ENCODE measurements around the gene TIMM22.
A peak's percentile ranks its signal among the peaks of the same experiment; 100 is the strongest.
"Not testable (repeated sequence)": the region's sequence is repeated elsewhere in the genome, so short reads cannot be mapped to it uniquely, and the experiment has no call there.

The TIMM22 gene

DNA sequence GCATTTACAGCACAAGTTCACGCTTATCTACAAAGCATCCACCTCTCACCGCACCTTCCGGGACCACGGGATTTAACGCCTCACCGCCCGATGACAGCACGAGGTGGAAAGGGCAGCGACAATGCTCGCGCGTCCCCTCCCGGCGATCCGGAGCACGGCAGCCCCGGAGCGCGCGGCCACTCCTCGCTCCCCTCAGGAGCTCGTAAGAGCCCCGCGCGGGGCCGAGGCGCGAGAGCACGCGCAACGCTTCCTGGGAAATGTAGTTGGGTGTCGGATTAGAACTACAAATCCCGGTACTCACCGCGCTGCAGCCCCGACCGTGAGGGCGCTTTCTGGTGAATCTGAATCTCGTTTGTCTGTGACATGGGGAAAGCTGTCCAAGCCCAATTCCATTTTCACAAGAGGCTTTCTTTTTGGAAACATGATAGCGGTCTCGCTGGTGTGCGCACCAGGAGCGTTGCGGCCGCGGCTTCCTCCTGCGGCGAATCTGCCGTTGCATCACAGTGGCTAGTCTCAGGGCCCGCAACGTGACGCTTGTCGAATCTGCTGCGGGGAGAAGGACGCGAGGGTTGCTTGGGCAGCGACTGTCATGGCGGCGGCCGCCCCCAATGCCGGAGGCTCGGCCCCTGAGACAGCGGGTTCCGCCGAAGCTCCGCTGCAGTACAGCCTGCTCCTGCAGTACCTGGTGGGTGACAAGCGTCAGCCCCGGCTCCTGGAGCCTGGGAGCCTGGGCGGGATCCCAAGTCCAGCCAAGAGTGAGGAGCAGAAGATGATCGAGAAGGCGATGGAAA is at the start of gene TIMM22:
Gene TIMM22, plus strand, starts transcription at position 576 of the 791 bp plus-strand sequence. Its CDS starts 14 bp downstream, at position 590.
- DNase-seq, result peak; percentile 94

DNA sequence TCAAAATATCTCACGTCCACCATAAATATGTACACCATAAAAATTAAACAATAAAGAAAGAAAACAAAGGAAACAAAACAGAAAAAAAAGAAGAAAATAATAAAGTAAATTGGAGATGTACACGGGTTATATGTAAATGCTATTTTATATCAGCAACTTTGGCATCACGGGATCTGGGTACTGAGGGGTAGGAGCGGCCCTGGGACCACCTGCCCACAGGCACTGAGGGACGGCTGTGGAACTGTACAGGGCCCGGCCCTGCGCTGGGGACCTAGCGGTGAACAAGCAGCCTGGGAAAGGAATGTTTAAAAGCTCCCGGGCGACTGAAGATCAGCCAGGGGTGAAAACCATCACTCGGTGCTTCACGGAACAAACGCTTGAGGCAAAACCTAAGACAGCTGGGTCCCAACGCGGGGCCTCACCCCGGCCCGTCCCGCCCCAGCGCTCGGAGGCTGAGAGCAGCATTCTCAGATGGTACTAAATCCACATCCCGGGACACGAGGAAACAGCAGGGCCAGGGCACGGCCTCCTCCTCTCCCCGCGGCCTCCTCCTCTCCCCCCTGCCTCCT is 48.6 kb upstream of the TIMM22 start:
- DNase-seq, result no peak

DNA sequence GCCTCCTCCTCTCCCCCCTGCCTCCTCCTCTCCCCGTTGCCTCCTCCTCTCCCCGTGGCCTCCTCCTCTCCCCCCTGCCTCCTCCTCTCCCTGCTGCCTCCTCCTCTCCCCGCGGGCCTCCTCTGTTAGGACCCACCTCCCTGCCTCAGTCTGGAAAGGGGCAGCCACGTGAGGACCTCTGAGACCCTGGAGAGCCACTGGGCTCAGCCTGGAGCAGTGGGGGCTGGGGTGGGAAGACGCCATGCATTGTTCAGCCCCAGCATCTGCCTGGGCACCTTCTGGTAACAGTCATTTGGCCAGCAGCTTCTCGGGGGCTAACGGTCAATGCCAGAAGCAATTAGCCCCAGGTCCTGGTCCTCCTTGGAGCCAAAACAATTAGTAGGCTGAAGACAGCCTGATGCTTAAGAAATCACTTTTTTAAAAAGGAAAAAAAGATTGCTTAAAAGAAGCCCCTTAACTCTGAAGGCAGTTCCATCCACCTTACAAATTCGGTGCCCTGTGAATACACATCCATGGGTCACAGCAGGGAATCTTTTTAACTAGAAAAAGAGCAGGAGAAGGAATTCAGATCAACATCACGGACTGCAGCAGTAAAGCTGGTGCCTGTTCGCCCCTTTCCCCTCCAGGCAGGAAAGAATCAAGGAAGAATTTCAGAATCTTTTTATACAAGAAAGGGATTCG is 47.2 kb upstream of the TIMM22 start:
- DNase-seq, result no peak

DNA sequence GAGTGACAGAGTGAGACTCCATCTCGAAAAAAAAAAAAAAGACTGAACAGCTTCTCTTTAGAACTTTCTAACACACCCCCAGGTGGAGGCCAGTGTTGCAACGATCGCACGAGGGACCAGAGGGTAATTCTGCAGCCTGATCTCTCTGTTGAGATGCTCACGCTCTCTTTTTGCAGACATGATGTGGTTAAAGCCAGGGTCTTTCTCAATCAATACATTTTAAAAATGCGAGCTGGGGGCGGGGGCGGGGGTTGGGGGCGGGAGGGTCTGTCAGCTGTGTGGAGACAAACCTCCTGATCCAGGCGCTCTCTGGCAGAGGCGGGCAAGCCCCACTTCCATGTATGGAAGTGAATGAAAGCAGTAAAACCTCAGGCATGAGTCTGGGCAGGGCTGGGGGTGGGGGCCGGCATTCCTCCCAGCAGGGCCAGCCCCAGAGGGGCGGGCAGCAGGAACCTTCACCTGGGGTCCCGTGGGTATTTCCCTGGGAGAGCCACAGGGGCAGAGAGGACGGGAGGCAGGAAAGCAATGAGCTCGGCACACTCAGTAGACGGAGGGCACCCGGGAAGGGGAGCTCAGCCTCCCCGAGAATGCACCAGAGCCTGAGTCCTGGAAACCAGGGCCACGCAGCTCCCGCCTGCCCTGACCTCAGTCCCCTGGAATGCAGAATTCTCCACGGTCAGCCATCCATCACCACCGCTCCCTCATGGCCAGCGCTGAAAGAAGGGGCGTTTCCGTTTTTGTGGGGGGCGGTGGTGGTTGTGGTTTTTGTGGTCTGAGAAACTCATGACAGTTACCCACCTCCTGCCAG is 45.4 kb upstream of the TIMM22 start:
- no peak for DNase-seq

DNA sequence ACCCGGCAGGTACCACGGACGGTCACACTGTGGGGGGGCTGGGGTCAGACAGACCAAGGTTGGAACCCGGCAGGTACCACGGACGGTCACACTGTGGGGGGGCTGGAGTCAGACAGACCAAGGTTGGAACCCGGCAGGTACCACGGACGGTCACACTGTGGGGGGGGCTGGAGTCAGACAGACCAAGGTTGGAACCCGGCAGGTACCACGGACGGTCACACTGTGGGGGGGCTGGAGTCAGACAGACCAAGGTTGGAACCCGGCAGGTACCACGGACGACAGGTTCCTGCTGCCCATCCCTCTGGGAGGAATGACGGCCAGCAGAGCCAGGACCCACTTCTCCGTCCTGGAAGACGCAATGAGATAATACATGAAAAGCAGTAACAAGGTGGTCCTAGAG is 44.3 kb upstream of the TIMM22 start:
- DNase-seq, result not testable (repeated sequence)

DNA sequence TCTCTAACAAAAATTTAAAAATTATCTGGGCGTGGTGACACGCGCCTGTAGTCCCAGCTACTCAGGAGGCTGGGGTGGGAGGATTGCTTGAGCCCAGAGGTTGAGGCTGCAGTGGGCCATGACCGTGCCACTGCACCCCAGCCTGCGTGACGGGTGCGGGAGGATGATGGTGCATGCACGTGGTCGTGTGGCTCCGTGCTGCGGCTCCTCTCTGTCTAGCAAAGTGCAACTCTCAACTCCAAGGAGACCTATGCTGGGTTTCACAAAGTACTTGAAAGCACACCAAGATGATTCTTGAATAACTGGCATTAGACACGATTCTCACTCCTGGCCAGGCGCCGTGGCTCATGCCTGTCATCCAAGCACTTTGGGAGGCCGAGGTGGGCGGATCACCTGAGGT is 43.2 kb upstream of the TIMM22 start:
- DNase-seq, result no peak

DNA sequence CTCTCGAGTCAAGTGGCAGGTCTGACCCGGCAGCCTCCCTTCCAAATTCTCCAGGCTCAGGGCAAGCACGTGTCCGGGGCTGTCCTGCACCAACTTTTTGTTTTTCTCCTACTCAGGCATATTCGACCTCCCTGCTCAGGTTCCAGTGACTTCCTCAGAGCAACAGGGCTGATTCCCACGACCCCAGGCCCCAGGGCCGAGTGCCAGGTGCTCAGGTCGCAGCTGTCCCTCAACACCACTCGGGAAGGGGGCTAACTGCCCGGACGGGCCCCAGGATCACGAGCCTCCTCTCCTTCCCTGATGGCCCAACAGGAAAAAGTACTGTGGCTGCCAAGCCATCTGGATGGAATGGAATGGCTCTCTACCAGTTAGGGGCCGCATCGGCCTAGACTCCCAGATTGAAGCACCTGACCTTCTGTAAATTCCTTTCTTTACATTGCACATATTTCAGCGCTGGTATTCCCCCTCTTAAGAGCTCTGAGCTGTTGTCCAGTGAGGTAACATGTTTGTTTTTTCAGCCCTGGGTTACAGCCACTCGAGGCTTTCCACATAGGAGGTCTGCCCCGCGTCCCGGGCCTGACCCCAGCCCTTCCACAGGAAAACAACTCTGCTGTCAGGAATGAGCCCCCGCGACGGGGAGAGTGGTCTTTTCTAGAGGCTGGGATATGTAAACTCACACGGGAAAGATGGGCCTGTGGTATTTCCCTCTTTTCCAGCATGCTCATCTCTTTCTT is 42.3 kb upstream of the TIMM22 start:
- no peak for DNase-seq

DNA sequence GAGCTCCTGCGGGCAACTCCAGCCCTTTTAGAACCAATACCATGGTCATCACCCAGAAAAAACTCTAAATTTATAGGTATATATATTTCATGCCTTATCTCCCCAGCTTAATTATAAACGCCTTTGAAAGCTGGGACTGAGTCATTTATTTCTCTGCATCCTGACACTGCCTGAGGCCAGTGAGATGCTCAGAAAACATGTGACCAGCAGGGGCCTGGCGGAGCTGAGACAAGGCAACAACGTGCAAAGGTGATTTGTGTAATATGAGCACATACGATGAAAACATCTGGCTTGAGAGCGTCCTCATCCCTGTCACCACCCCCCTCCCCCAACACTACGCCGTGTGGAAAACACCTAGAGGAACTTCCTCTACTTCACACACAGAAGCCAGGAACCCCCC is 40.0 kb upstream of the TIMM22 start:
- no peak for DNase-seq

DNA sequence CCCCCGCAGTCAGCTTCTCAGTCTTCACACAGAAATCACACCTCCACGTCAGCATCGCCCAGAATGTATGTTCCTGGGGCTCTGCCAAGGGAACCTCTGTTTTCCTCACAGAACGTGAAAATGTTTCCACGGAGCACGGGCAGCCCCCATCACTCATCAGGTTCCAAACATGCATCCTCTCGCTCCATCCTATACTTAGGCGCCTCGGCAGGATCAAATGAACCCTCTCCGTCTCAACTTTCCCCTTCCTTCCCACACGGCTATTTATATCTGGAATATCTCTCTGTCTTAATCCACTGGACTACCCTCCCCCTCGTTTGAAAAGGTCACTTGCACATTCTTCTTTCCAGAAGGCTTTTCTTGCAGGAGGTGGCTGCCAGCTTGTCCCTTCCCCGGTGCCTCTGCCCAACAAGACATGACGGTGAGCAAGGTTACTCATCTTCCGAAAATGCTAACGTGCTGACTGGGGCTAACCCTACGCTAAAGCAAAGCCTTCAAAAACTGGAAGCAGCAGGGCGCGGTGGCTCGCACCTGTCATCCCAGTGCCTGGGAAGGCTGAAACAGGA is 39.0 kb upstream of the TIMM22 start:
- DNase-seq, result no peak

DNA sequence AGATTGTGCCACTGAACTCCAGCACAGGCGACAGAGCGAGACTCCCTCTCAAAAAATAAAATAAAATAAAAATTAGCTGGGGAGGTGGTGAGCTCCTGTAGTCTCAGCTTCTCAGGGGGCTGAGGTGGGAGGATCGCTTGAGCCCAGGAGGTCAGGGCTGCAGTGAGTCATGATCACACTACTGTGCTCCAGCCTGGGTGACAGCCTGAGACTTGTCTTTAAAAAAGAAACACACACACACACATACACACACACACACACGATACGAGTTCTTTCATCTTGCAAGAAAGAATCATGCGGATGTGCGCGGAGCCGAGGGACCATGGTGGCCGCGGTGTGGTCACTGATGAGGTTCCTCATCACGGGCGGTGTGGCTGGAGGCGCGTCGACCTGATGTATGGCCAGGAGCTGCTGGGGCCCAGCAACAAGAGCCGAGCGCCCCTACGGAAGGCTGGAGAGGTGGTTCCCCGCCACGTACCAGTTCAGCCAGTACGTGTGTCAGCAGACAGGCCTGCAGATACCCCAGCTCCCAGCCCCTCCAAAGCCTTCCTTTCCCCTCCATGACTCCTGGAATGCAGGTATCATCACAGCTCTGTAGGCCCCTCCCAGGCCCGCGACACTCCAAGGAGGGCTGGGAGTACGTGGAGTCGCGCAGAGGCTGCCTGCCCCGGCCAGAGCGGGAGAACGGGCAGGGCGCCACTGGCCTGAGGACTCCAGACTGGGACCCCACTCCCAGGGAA is 38.0 kb upstream of the TIMM22 start:
- DNase-seq, result no peak

DNA sequence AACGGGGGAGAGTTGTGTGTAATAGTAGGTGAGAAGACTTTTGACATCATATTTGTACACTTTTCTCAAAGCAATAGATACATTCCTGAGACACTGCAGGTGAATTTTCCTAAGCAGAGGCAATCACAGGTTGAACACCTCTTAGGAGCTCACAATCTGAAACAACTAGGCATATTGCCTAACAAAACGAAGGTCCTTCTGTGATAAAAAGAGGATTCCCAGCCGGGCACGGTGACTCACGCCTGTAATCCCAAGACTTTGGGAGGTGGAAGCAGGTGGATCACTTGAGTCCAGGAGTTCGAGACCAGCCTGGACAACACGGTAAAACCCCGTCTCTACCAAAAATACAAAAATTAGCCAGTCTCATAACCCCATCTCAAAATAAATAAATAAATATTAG is 34.8 kb upstream of the TIMM22 start:
- DNase-seq, result no peak

DNA sequence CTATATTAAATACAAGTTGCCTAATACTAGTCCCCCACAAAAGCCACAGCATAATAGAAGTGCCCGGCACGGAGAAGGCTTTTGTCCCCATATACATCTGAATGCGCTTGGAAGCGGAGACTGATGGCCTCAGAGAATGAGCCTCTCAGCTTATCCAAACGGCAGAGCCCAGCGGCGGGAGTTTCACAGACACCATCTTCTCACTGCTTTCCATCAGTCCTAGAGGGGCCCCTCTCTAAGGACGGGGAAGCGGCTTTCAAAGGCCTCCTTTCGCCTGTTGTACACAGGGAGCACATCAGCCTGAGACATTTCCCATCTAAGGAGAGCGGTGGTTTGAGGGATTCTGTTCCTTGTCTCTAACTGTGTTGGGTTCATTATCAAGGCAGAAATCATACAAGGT is 34.3 kb upstream of the TIMM22 start:
- DNase-seq, result no peak

DNA sequence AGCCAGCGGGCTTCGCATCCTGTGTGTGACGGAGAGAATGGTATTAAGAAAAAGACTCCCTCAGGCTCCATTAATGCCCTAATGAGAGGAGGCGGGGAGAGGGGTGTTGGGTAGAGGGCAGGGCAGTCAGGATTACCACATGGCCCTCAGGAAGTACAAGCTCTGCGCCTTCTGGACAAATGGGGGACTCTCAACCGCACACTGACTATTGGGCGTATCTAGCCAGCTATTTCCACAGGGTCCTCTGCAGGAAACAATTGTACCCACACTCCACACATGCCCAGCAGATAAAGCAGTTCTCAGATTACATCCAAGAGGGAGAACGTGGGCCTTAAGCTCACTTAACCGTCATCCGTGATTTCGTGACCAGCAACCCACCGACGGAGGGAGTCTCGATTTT is 32.1 kb upstream of the TIMM22 start:
- DNase-seq, result no peak

DNA sequence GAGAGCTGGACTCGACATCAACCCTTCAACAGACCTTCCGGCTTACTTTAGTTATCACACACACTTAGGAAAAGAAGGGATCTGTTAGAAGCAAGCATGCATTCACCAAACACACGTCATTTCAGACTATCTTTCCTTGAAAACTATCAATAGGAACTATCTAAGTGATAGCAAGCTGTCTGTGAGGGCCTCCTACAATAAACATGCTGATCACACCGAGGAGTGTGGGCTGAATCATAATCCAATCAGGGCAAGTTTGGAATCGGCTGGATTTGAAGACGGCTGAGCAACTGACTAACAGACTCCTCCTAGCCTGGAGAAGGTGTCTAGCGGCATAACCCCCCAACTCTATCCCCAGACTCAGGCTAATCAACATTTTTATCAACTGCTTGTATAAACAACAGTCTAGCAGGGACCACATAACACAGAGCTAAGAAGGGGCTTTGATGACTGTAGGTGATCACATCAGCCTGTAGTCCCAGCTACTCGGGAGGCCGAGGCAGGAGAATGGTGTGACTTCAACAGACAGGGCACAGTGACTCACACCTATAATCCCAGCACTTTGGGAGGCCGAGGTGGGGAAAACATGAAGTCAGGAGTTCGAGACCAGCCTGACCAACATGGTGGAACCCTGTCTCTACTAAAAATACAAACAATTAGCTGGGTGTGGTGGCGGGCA is 31.5 kb upstream of the TIMM22 start:
- DNase-seq, result no peak

DNA sequence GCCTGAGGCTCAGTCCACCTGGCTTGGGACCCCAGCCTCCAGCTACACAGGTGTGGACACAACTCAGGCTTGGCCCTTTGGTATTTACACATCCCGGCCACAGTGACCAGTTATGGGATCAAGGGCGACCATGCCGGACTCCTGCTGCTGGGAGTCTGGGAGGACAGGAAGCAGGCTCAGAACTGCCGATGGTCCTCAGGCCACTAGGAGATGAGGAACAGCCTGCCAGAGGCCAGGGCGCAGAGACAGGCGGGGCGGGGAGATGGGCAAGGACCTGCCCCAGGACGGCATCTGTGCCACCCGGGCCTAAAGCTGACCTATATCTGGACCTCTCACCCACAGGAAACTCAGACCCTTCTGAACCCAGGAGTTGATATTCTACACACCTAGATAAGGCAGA is 29.8 kb upstream of the TIMM22 start:
- no peak for DNase-seq

DNA sequence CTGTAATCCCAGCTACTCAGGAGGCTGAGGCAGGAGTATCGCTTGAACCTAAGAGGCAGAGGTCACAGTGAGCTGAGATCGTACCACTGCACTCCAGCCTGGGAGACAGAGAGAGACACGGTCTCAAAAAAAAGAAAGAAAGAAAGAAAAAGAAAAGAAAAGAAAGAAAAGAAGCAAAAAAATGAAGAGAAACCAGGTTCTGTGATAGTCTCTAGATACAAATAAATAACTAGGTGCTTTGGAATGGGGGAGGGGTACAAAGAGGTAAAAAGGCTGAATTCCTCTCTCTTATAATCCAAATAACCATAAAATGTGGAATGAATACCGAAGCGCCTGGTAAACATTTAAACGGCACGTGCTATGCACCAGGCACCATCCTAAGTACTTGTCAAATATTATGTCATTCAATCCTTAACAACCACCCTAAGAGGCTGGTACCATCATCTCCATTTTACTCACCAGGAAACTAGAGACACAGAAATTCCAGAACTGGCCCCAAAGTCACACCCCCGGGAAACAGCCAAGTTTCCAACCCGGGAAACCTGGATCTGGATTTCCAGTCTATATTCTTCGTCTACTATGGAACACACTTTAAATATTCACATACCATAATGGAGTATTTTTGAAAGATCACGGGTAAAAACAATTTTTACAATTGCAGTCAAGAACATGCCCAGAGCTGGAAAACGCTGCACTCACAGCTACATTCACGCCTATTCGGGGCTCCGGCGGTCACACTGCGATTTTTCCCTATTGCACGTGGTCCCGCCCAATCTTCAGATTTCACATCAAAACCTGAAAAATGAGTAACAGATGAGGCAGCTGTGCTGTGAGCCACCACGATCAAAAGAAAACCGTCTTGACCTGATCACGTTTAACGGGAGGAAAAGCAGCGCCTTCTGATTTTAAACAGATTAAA is 27.9 kb upstream of the TIMM22 start:
- DNase-seq, result no peak

DNA sequence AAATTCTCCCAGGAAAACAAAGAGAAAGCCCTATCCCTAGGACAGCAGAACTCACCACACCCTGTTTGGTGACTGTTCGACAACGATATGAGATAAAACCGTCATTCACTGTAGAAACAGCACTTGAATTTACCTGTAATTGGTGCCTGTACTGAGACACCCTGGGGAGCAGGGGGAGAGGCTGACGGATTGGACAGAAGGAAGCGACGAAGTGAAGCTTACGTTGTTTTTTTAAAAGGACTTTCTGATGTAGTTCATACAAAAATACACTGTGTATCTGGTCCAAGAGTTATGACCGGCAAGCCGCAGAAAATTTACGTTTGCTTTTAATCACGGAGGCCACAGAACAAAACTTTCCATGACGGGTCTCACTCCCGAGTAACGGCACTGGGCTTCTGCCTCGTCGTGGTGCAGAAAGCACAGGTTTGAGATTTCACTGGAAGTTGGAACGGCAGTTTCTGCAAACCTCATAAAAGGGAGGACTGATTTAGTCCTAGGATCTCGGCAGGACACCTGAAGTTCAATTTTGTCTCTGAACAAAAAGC is 27.0 kb upstream of the TIMM22 start:
- DNase-seq, result no peak

DNA sequence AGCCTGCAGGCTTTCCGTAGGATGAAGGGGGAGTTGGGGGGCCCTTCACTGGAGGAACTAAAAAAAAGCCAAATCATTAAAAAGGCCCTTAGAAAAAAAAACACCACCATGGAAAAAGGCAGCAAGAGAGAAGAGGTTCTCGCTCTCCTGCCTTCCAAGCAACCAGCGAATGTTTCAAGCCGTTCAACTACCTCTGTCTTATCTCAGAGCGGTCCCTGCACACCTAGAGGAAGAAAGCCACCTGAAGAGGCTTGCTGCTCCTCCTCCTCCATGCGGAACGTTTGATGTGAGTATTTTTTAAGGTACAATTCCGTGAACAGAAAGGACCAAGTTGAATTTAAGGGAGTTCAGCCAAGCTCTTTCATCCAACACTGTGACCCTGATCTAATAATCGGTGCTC is 26.6 kb upstream of the TIMM22 start:
- no peak for DNase-seq

DNA sequence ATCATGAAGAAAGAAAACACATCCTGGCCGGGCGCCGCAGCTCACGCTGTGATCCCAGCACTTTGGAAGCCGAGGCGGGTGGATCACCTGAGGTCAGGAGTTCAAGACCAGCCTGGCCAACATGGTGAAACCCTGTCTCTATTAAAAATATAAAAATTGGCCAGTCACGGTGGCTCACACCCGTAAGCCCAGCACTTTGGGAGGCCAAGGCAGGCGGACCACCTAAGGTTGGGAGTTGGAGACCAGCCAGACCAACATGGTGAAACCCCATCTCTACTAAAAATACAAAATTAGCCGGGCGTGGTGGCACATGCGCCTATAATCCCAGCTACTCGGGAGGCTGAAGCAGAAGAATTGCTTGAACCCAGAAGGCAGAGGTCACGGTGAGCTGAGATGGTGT is 25.1 kb upstream of the TIMM22 start:
- not testable (repeated sequence) for DNase-seq

DNA sequence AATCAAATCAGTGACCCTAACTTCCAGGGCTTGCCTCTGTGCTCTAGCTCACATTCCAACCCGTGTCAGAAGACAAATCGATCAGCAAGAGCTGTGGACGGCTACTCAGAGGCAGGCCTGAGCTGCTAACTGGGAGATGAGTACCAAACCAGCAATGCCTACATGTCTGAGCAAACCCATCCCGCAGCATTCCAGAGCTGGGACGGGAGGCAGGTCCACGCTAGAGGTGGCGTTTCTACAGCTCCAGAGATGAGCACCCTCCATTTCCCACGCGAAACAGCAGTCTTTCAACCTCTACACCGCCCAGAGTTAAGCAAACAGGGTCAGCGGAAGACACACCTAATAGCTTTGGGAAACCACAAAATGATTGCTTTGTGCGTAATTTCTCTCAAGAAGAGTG is 23.9 kb upstream of the TIMM22 start:
- DNase-seq, result no peak

Measured in stimulated activated CD8-positive, alpha-beta memory T cell treated with anti-CD3 and anti-CD28 coated beads, Interleukin-4, amount 100 ng/mL, for 48 hours (primary cell).